ENCODE data around the gene CDC42SE1. TPM values are rescaled to one million over a fixed set of nuclear protein-coding genes. Genes with fewer than 3 reads are reported as not detected.

The CDC42SE1 gene
- total and polyA plus RNA-seq, 9 of the 15 experiments (the other 6 are each of a cell fraction or from before 2014, with no cell fraction given): 78.1 to 189 (median 114) TPM

- TF ChIP-seq BCLAF1 (IDR thresholded peaks at IDR 0.05; ENCODE audit: borderline replicate concordance in 1 of 2, control insufficient read depth in 1 of 2, low read depth in 2 of 2, low read length in 1 of 2): 0 out of 4 replicates have a peak, but pooled peaks of 1 of the 2 experiments have one; percentile 39
- no peak for TF ChIP-seq HINFP (tag; conservative IDR thresholded peaks at IDR 0.05; ENCODE audit: low read depth)
- TF ChIP-seq HMG20B (CRISPR knock-in tag; IDR thresholded peaks at IDR 0.05): no peak
- peak; percentile 90 for TF ChIP-seq ARID4B (CRISPR knock-in tag; IDR thresholded peaks at IDR 0.05)
- TF ChIP-seq ZNF431 (CRISPR knock-in tag; IDR thresholded peaks at IDR 0.05): peak; percentile 49; the same call in 1 of the 2 replicates
- peak; percentile 74 for TF ChIP-seq TEAD4 (IDR thresholded peaks at IDR 0.05; ENCODE audit: low read length)
- TF ChIP-seq TEAD4 (CRISPR knock-in tag; IDR thresholded peaks at IDR 0.05; ENCODE audit: borderline replicate concordance): no peak
- peak; percentile 87 for TF ChIP-seq ETV5 (CRISPR knock-in tag; IDR thresholded peaks at IDR 0.05; ENCODE audit: low read depth)
- no peak; the same call in 1 of the 2 replicates for TF ChIP-seq MAFK (IDR thresholded peaks at IDR 0.05; ENCODE audit: low read length)
- no peak for TF ChIP-seq RFX5 (IDR thresholded peaks at IDR 0.05; ENCODE audit: low read depth, low read length)
- TF ChIP-seq POLR2AphosphoS2 (IDR thresholded peaks at IDR 0.05; ENCODE audit: low read length): peak; percentile 67
- peak; percentile 74 for TF ChIP-seq NFIC (IDR thresholded peaks at IDR 0.05)
- TF ChIP-seq ZNF79 (CRISPR knock-in tag; IDR thresholded peaks at IDR 0.05; ENCODE audit: low read depth): no peak
- no peak; the same call in 1 of the 2 replicates for TF ChIP-seq MED1 (CRISPR knock-in tag; IDR thresholded peaks at IDR 0.05; ENCODE audit: borderline replicate concordance)
- TF ChIP-seq TAF1 (IDR thresholded peaks at IDR 0.05; ENCODE audit: control insufficient read depth, extremely low read depth, insufficient read depth, low read length, severe bottlenecking): peak; percentile 77
These were observed 11.3 kb upstream of the CDC42SE1 start, which contains the start of gene GABPB2 (continued) for GRCh38 chr1:151070474-151071276.

Data from K562 (cell line).